ENCODE measurements around the gene FBXW5. TPM values are rescaled to one million over a fixed set of nuclear protein-coding genes. Genes with fewer than 3 reads are reported as not detected.
A peak's percentile ranks its signal among the peaks of the same experiment; 100 is the strongest.

The FBXW5 gene
- total and polyA plus RNA-seq, 5 donors, result 108 to 150 (median 122) TPM

DNA sequence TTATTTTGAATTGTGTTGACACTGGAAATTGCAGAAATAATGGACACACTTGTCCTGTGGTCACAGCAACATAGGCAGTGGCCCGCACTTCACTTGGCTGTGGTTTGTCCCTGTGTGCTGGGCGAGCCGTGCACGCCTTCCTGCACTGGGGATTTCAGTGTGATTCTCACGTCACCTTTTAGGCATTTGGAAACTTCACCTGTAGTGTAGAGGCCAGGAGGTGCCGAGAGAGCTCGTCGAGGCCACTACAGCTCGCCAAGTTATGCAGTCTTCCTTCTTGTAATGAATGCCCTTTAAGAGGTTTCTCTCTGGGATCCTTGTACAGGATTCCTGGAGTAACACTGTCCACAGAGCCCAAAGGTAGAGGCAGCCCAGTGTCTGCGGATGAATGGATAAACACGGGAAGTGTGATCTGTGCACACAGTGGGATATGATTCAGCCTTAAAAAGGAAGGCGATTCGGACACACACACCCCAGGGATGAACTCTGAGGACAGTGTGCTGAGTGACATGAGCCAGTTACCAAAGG is 43.5 kb downstream of the FBXW5 start:
- peaks cover 16% of the 10 kb centered on the region for H3K4me1 ChIP-seq (ENCODE audit: control insufficient read depth, insufficient read depth, low read length)
- no peaks in the 10 kb centered on the region for H3K9me3 ChIP-seq (ENCODE audit: control insufficient read depth, low read length)
- intact Hi-C loops (cut with DNase I), result no loop called here
- ATAC-seq (no peak), DNase-seq (no peak)
- WGBS, result 58% methylated on average over 13 of the region's 13 CpGs
- H3K4me3 ChIP-seq (ENCODE audit: low read length), result no peak overlapping the region
- H3K27ac ChIP-seq (ENCODE audit: low read length), result peak overlapping the region; percentile 25
- no peaks in the 10 kb centered on the region for H3K27me3 ChIP-seq (ENCODE audit: control insufficient read depth, insufficient read depth)

- 91% methylated on average over 10 of the region's 10 CpGs for WGBS
- H3K4me3 ChIP-seq (ENCODE audit: low read length), result no peak overlapping the region
- H3K27me3 ChIP-seq (ENCODE audit: control insufficient read depth, insufficient read depth), result no peaks in the 10 kb centered on the region
- intact Hi-C loops (cut with DNase I), result no loop called here
- no peak for ATAC-seq
- no peak for DNase-seq
- H3K4me1 ChIP-seq (ENCODE audit: control insufficient read depth, insufficient read depth, low read length), result peaks cover 16% of the 10 kb centered on the region
- H3K9me3 ChIP-seq (ENCODE audit: control insufficient read depth, low read length), result no peaks in the 10 kb centered on the region
- no peak overlapping the region for H3K27ac ChIP-seq (ENCODE audit: low read length)
These were observed 44.0 kb downstream of the FBXW5 start for GRCh38 chr9:136900556-136900955.

DNA sequence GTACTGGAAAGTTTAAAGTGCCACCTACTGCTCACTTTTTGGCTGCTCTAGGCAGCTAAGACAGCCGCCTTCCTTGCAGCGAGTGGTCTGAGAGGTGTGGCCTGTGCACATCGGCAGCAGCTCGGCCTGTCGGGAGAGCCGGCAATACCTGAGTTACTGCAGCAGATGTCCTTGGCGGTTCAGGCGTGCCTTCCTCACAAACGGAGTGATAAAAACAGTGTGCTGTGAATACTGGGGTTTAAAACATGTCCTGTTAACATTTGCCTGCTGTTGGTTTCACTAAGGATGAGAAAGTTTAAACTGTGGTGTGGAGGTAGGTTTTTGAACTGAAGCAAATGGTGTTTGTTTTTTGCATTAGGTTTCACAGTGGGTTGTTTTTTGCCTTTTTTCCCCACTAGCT is 45.3 kb downstream of the FBXW5 start:
- H3K4me1 ChIP-seq (ENCODE audit: control insufficient read depth, insufficient read depth, low read length), result peaks cover 16% of the 10 kb centered on the region
- 73% methylated on average over 9 of the region's 9 CpGs for WGBS
- intact Hi-C loops (cut with DNase I), result no loop called here
- ATAC-seq (no peak), DNase-seq (no peak)
- H3K27me3 ChIP-seq (ENCODE audit: control insufficient read depth, insufficient read depth), result no peaks in the 10 kb centered on the region
- H3K4me3 ChIP-seq (ENCODE audit: low read length), result no peak overlapping the region
- no peaks in the 10 kb centered on the region for H3K9me3 ChIP-seq (ENCODE audit: control insufficient read depth, low read length)
- no peak overlapping the region for H3K27ac ChIP-seq (ENCODE audit: low read length)

DNA sequence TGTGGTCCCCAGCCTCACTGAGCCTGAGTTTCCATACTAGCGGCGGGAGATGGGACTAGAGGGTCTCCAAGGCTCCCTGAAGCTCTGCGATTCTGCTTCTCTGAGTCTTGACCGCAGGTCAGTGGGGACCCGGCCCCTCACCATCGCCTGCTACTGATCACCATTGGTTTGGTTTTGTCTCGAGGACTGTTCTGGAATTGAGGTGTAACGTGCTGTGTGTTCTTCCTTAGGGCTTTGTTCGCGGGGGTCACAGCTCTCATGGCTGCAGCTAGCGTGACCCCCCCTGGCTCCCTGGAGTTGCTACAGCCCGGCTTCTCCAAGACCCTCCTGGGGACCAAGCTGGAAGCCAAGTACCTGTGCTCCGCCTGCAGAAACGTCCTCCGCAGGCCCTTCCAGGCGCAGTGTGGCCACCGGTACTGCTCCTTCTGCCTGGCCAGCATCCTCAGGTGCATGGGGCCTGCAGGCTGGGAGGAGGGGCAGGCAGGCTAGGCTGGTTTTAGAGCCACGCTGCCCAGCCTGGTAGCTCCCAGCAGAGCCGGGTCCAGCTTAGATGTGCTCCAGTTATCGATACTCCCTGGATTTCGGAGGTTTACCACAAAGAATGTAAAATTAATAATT is 45.9 kb downstream of the FBXW5 start:
- peaks cover 16% of the 10 kb centered on the region for H3K4me1 ChIP-seq (ENCODE audit: control insufficient read depth, insufficient read depth, low read length)
- H3K27me3 ChIP-seq (ENCODE audit: control insufficient read depth, insufficient read depth), result no peaks in the 10 kb centered on the region
- H3K9me3 ChIP-seq (ENCODE audit: control insufficient read depth, low read length), result no peaks in the 10 kb centered on the region
- intact Hi-C loops (cut with DNase I), result no loop called here
- DNase-seq, result peak in 1 of 3 donors; percentile 13
- H3K27ac ChIP-seq (ENCODE audit: low read length), result no peak overlapping the region
- H3K4me3 ChIP-seq (ENCODE audit: low read length), result no peak overlapping the region
- no peak for ATAC-seq
- 97% methylated on average over 21 of the region's 21 CpGs for WGBS

DNA sequence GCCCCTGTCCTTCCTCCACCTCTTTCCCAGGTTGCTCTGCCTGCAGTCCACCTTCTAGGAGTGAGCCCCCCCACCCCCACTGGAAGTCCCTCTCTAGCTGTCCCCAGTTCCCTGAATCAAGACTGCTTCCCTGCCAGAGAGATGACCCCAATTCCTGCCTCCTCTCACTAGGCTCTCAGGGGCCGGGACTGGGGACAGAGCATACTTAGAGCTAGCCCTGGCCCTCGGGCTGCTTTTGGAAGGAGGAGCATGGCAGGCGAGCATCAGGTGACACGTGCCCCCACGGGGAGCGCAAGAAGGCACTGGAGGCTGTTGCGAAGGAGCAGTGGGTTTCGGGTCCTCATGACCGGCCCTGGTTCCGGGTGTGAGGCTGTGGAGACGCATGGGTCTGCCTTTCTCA is 48.5 kb downstream of the FBXW5 start:
- Histone ChIP-seq H3K4me1 (ENCODE audit: control insufficient read depth, insufficient read depth, low read length) (no peaks in the 10 kb centered on the region), H3K27me3 (ENCODE audit: control insufficient read depth, insufficient read depth) (no peaks in the 10 kb centered on the region), H3K27ac (ENCODE audit: low read length) (no peak overlapping the region), H3K9me3 (ENCODE audit: control insufficient read depth, low read length) (no peaks in the 10 kb centered on the region), H3K4me3 (ENCODE audit: low read length) (no peak overlapping the region)
- no peak for ATAC-seq
- 82% methylated on average over 11 of the region's 11 CpGs for WGBS
- intact Hi-C loops (cut with DNase I), result no loop called here
- peak in 1 of 3 donors; percentile 11 for DNase-seq

- WGBS, result 82% methylated on average over 13 of the region's 13 CpGs
- Histone ChIP-seq H3K9me3 (ENCODE audit: control insufficient read depth, low read length) (no peaks in the 10 kb centered on the region), H3K4me3 (ENCODE audit: low read length) (no peak overlapping the region), H3K27me3 (ENCODE audit: control insufficient read depth, insufficient read depth) (no peaks in the 10 kb centered on the region), H3K27ac (ENCODE audit: low read length) (no peak overlapping the region), H3K4me1 (ENCODE audit: control insufficient read depth, insufficient read depth, low read length) (no peaks in the 10 kb centered on the region)
- DNase-seq (peak in 1 of 3 donors; percentile 32), ATAC-seq (no peak)
- intact Hi-C loops (cut with DNase I), result no loop called here
These were observed 53.9 kb downstream of the FBXW5 start for GRCh38 chr9:136890661-136891060.

Other genes starting within 250 kb of the FBXW5 start
Only the 30 nearest of the 32 such genes appear.
- 10 to 100 TPM; 34.2 to 40.8 (median 36.4) TPM for gene DIPK1B, start 232.2 kb downstream of the FBXW5 start, total RNA-seq
- gene DIPK1B, start 232.2 kb downstream of the FBXW5 start, polyA plus RNA-seq, result 42.7 TPM
- 10 to 100 TPM in 1 of 4 donors, 1 to 10 TPM in 3; 4.5 to 14.1 (median 7.7) TPM for gene LCN10, start 201.8 kb downstream of the FBXW5 start, total RNA-seq
- gene LCN10, start 201.8 kb downstream of the FBXW5 start, polyA plus RNA-seq, result 14.7 TPM
- 10 to 100 TPM in 3 of 4 donors, 1 to 10 TPM in 1; 8.3 to 22.8 (median 16.9) TPM for gene LCN6, start 196.2 kb downstream of the FBXW5 start, total RNA-seq
- 41.0 TPM for gene LCN6, start 196.2 kb downstream of the FBXW5 start, polyA plus RNA-seq
- gene LCN8, start 186.5 kb downstream of the FBXW5 start, total RNA-seq, result not detected
- gene LCN8, start 186.5 kb downstream of the FBXW5 start, polyA plus RNA-seq, result not detected
- gene LCN15, start 180.2 kb downstream of the FBXW5 start, total RNA-seq, result 1 to 10 TPM in 2 of 4 donors, under 1 TPM in 2; 0.32 to 1.3 (median 0.87) TPM
- gene LCN15, start 180.2 kb downstream of the FBXW5 start, polyA plus RNA-seq, result 2.1 TPM
- gene TMEM141, start 153.4 kb downstream of the FBXW5 start, total RNA-seq, result 100 to 1,000 TPM in 2 of 4 donors, 10 to 100 TPM in 2; 73.6 to 115 (median 100) TPM
- 158 TPM for gene TMEM141, start 153.4 kb downstream of the FBXW5 start, polyA plus RNA-seq
- 1 to 10 TPM; 2.0 to 5.0 (median 2.6) TPM for gene CCDC183, start 148.4 kb downstream of the FBXW5 start, total RNA-seq
- gene CCDC183, start 148.4 kb downstream of the FBXW5 start, polyA plus RNA-seq, result 3.8 TPM
- 10 to 100 TPM; 67.3 to 73.6 (median 71.6) TPM for gene RABL6, start 136.8 kb downstream of the FBXW5 start, total RNA-seq
- 87.2 TPM for gene RABL6, start 136.8 kb downstream of the FBXW5 start, polyA plus RNA-seq
- gene AJM1, start 102.3 kb downstream of the FBXW5 start, total RNA-seq, result 10 to 100 TPM in 1 of 4 donors, 1 to 10 TPM in 3; 4.4 to 11.5 (median 8.0) TPM
- gene AJM1, start 102.3 kb downstream of the FBXW5 start, polyA plus RNA-seq, result 4.3 TPM
- gene PHPT1, start 95.3 kb downstream of the FBXW5 start, total RNA-seq, result 100 to 1,000 TPM; 176 to 227 (median 203) TPM
- gene PHPT1, start 95.3 kb downstream of the FBXW5 start, polyA plus RNA-seq, result 329 TPM
- 10 to 100 TPM in 1 of 4 donors, 1 to 10 TPM in 3; 3.0 to 10.8 (median 5.8) TPM for gene MAMDC4, start 92.4 kb downstream of the FBXW5 start, total RNA-seq
- 5.2 TPM for gene MAMDC4, start 92.4 kb downstream of the FBXW5 start, polyA plus RNA-seq
- gene EDF1, start 78.4 kb downstream of the FBXW5 start, total RNA-seq, result 100 to 1,000 TPM; 279 to 331 (median 301) TPM
- 417 TPM for gene EDF1, start 78.4 kb downstream of the FBXW5 start, polyA plus RNA-seq
- gene TRAF2, start 58.2 kb downstream of the FBXW5 start, total RNA-seq, result 10 to 100 TPM in 1 of 4 donors, 1 to 10 TPM in 3; 6.1 to 10.2 (median 8.6) TPM
- gene TRAF2, start 58.2 kb downstream of the FBXW5 start, polyA plus RNA-seq, result 6.7 TPM
- 1 to 10 TPM; 1.0 to 1.8 (median 1.4) TPM for gene C8G, start 505 bp upstream of the FBXW5 start, total RNA-seq
- gene C8G, start 505 bp upstream of the FBXW5 start, polyA plus RNA-seq, result 1.4 TPM
- gene LCN12, start 7.5 kb upstream of the FBXW5 start, total RNA-seq, result 10 to 100 TPM in 3 of 4 donors, 1 to 10 TPM in 1; 9.8 to 21.2 (median 13.1) TPM
- 7.0 TPM for gene LCN12, start 7.5 kb upstream of the FBXW5 start, polyA plus RNA-seq
- 1,000 to 10,000 TPM; 3,127 to 5,556 (median 4,402) TPM for gene PTGDS, start 32.8 kb upstream of the FBXW5 start, total RNA-seq
- gene PTGDS, start 32.8 kb upstream of the FBXW5 start, polyA plus RNA-seq, result 6,981 TPM
- 10 to 100 TPM in 2 of 4 donors, 1 to 10 TPM in 2; 4.3 to 16.7 (median 9.7) TPM for gene LCNL1, start 38.3 kb upstream of the FBXW5 start, total RNA-seq
- 2.4 TPM for gene LCNL1, start 38.3 kb upstream of the FBXW5 start, polyA plus RNA-seq
- 10 to 100 TPM; 24.8 to 30.4 (median 27.6) TPM for gene PAXX, start 47.7 kb upstream of the FBXW5 start, total RNA-seq
- gene PAXX, start 47.7 kb upstream of the FBXW5 start, polyA plus RNA-seq, result 44.5 TPM
- 1 to 10 TPM; 2.8 to 6.2 (median 4.8) TPM for gene CLIC3, start 51.8 kb upstream of the FBXW5 start, total RNA-seq
- gene CLIC3, start 51.8 kb upstream of the FBXW5 start, polyA plus RNA-seq, result 6.2 TPM
- gene ABCA2, start 83.5 kb upstream of the FBXW5 start, total RNA-seq, result 10 to 100 TPM; 32.2 to 42.4 (median 39.3) TPM
- 40.4 TPM for gene ABCA2, start 83.5 kb upstream of the FBXW5 start, polyA plus RNA-seq
- gene FUT7, start 87.3 kb upstream of the FBXW5 start, total RNA-seq, result under 1 TPM in 3 of 4 donors, not detected in 1; 0.09 to 0.24 (median 0.20) TPM
- 0.07 TPM for gene FUT7, start 87.3 kb upstream of the FBXW5 start, polyA plus RNA-seq
- 10 to 100 TPM; 68.3 to 81.0 (median 71.4) TPM for gene NPDC1, start 101.4 kb upstream of the FBXW5 start, total RNA-seq
- 69.7 TPM for gene NPDC1, start 101.4 kb upstream of the FBXW5 start, polyA plus RNA-seq
- gene ENTPD2, start 109.3 kb upstream of the FBXW5 start, total RNA-seq, result 1 to 10 TPM in 3 of 4 donors, under 1 TPM in 1; 0.92 to 2.9 (median 1.4) TPM
- gene ENTPD2, start 109.3 kb upstream of the FBXW5 start, polyA plus RNA-seq, result 2.1 TPM
- gene SAPCD2, start 125.8 kb upstream of the FBXW5 start, total RNA-seq, result under 1 TPM; 0.08 to 0.63 (median 0.28) TPM
- gene SAPCD2, start 125.8 kb upstream of the FBXW5 start, polyA plus RNA-seq, result 0.18 TPM
- gene UAP1L1, start 132.8 kb upstream of the FBXW5 start, total RNA-seq, result 10 to 100 TPM in 3 of 4 donors, 1 to 10 TPM in 1; 9.8 to 14.0 (median 12.4) TPM
- 10.1 TPM for gene UAP1L1, start 132.8 kb upstream of the FBXW5 start, polyA plus RNA-seq
- gene MAN1B1, start 142.2 kb upstream of the FBXW5 start, total RNA-seq, result 10 to 100 TPM; 23.9 to 31.3 (median 28.1) TPM
- gene MAN1B1, start 142.2 kb upstream of the FBXW5 start, polyA plus RNA-seq, result 24.8 TPM
- 100 to 1,000 TPM; 211 to 288 (median 239) TPM for gene DPP7, start 170.0 kb upstream of the FBXW5 start, total RNA-seq
- 252 TPM for gene DPP7, start 170.0 kb upstream of the FBXW5 start, polyA plus RNA-seq
- gene GRIN1, start 194.4 kb upstream of the FBXW5 start, total RNA-seq, result under 1 TPM in 1 of 4 donors, not detected in 3; 0.08 TPM
- 0.09 TPM for gene GRIN1, start 194.4 kb upstream of the FBXW5 start, polyA plus RNA-seq
- not detected for gene LRRC26, start 225.3 kb upstream of the FBXW5 start, total RNA-seq
- not detected for gene LRRC26, start 225.3 kb upstream of the FBXW5 start, polyA plus RNA-seq
- gene TMEM210, start 227.3 kb upstream of the FBXW5 start, total RNA-seq, result not detected
- not detected for gene TMEM210, start 227.3 kb upstream of the FBXW5 start, polyA plus RNA-seq

All from right cardiac atrium (tissue), 5 donors.